Epithelial cell of esophagus (primary cell): ENCODE data around the gene NKX3-2.

Experiments used
- DNase-seq: peaks from one replicate; pipeline ENCODE4 v3.0.0; 2010; ENCODE audit warnings: low read depth
- H3K4me3 ChIP-seq: 2 replicates; pipeline ENCODE4 v1.5.1; 2011; ENCODE audit warnings: mild to moderate bottlenecking, low read length, control low read depth
- CTCF ChIP-seq: IDR thresholded peaks from 2 replicates; pipeline ENCODE4 v1.5.1; 2011; ENCODE audit warnings: low read depth, mild to moderate bottlenecking, low read length, control low read depth, inconsistent platforms; ENCODE audit not compliant: insufficient read depth; ENCODE audit errors: missing control alignments

NKX3-2 gene

GRCh38 chr4:13553081-13553480 lies 8.8 kb upstream of the NKX3-2 start:
- no peak for TF ChIP-seq CTCF
- H3K4me3 ChIP-seq, result no peak overlapping the region
- no peak for DNase-seq

- peak; percentile 81 for DNase-seq
- TF ChIP-seq CTCF, result peak; percentile 88
- H3K4me3 ChIP-seq, result peak overlapping the region; percentile 39
These were observed 4.8 kb upstream of the NKX3-2 start for GRCh38 chr4:13548984-13549546.

- no peak for TF ChIP-seq CTCF
- H3K4me3 ChIP-seq, result no peak overlapping the region
- peak; percentile 40 for DNase-seq
These were observed 4.0 kb upstream of the NKX3-2 start for GRCh38 chr4:13548059-13548983.

GRCh38 chr4:13547485-13548041 lies 3.3 kb upstream of the NKX3-2 start:
- H3K4me3 ChIP-seq, result peak overlapping the region; percentile 41
- no peak for DNase-seq
- TF ChIP-seq CTCF, result no peak

- no peak for TF ChIP-seq CTCF
- peak; percentile 31 for DNase-seq
- peak overlapping the region; percentile 41 for H3K4me3 ChIP-seq
These were observed 2.7 kb upstream of the NKX3-2 start for GRCh38 chr4:13546941-13547484.

- no peak overlapping the region for H3K4me3 ChIP-seq
- no peak for DNase-seq
- no peak for TF ChIP-seq CTCF
These were observed 2.0 kb upstream of the NKX3-2 start for GRCh38 chr4:13546142-13546940.
